ENCODE measurements around the gene SMARCA2.

SMARCA2 gene

GRCh38 chr9:2093920-2094597 lies 78.9 kb downstream of the SMARCA2 start:
- no peak for DNase-seq (ENCODE audit: low spot score)

GRCh38 chr9:2096376-2096970 lies 81.3 kb downstream of the SMARCA2 start:
- no peak for DNase-seq (ENCODE audit: low spot score)

- no peak for DNase-seq (ENCODE audit: low spot score)
Observed at GRCh38 chr9:2106666-2107065, 91.5 kb downstream of the SMARCA2 start.

GRCh38 chr9:2107906-2108451 lies 92.8 kb downstream of the SMARCA2 start:
- DNase-seq (ENCODE audit: low spot score): no peak

- no peak for DNase-seq (ENCODE audit: low spot score)
Observed at GRCh38 chr9:2109069-2109650, 94.0 kb downstream of the SMARCA2 start.

GRCh38 chr9:2110036-2110435 lies 94.9 kb downstream of the SMARCA2 start:
- no peak for DNase-seq (ENCODE audit: low spot score)

- DNase-seq (ENCODE audit: low spot score): no peak
Observed at GRCh38 chr9:2116073-2116472, 100.9 kb downstream of the SMARCA2 start.

- DNase-seq (ENCODE audit: low spot score): no peak
Observed at GRCh38 chr9:2117527-2117926, 102.4 kb downstream of the SMARCA2 start.

GRCh38 chr9:2119566-2119965 lies 104.4 kb downstream of the SMARCA2 start:
- DNase-seq (ENCODE audit: low spot score): no peak

GRCh38 chr9:2120926-2121689 lies 106.0 kb downstream of the SMARCA2 start:
- DNase-seq (ENCODE audit: low spot score): no peak

GRCh38 chr9:2122299-2122698 lies 107.2 kb downstream of the SMARCA2 start:
- DNase-seq (ENCODE audit: low spot score): no peak

- DNase-seq (ENCODE audit: low spot score): no peak
Observed at GRCh38 chr9:2125906-2126305, 110.8 kb downstream of the SMARCA2 start.

GRCh38 chr9:2126331-2126803 lies 111.2 kb downstream of the SMARCA2 start:
- DNase-seq (ENCODE audit: low spot score): no peak

- no peak for DNase-seq (ENCODE audit: low spot score)
Observed at GRCh38 chr9:2127486-2127885, 112.3 kb downstream of the SMARCA2 start.

- DNase-seq (ENCODE audit: low spot score): no peak
Observed at GRCh38 chr9:2128141-2128540, 113.0 kb downstream of the SMARCA2 start.

- no peak for DNase-seq (ENCODE audit: low spot score)
Observed at GRCh38 chr9:2128618-2129017, 113.5 kb downstream of the SMARCA2 start.

- DNase-seq (ENCODE audit: low spot score): no peak
Observed at GRCh38 chr9:2130941-2131340, 115.8 kb downstream of the SMARCA2 start.

- DNase-seq (ENCODE audit: low spot score): no peak
Observed at GRCh38 chr9:2132484-2133082, 117.4 kb downstream of the SMARCA2 start.

GRCh38 chr9:2134391-2134790 lies 119.2 kb downstream of the SMARCA2 start:
- DNase-seq (ENCODE audit: low spot score): no peak

GRCh38 chr9:2138646-2139045 lies 123.5 kb downstream of the SMARCA2 start:
- DNase-seq (ENCODE audit: low spot score): no peak

GRCh38 chr9:2140600-2141223 lies 125.6 kb downstream of the SMARCA2 start:
- DNase-seq (ENCODE audit: low spot score): no peak

- no peak for DNase-seq (ENCODE audit: low spot score)
Observed at GRCh38 chr9:2142212-2142611, 127.1 kb downstream of the SMARCA2 start.
